ENCODE results near the gene NEK1.

DNA sequence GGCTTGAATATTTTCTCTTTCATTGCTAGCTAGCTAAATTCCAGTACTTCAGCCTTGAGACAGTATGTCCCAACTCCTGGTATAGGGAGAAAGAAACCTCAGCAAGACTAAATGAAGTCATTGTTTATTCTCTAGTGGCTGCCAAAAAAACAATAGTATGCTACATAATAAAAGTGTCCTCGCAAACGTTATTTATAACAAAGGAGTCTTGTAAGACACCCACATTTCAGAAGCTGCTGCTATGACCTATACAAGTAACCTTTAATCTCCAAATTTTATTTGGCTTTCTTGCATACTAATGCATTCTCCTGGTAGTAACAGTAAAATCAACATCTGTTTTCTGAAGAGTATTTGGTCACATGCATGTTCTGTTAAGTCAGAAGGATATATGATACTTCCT lies 28.8 kb downstream of the NEK1 start:
- TF ChIP-seq, protein P1, sequence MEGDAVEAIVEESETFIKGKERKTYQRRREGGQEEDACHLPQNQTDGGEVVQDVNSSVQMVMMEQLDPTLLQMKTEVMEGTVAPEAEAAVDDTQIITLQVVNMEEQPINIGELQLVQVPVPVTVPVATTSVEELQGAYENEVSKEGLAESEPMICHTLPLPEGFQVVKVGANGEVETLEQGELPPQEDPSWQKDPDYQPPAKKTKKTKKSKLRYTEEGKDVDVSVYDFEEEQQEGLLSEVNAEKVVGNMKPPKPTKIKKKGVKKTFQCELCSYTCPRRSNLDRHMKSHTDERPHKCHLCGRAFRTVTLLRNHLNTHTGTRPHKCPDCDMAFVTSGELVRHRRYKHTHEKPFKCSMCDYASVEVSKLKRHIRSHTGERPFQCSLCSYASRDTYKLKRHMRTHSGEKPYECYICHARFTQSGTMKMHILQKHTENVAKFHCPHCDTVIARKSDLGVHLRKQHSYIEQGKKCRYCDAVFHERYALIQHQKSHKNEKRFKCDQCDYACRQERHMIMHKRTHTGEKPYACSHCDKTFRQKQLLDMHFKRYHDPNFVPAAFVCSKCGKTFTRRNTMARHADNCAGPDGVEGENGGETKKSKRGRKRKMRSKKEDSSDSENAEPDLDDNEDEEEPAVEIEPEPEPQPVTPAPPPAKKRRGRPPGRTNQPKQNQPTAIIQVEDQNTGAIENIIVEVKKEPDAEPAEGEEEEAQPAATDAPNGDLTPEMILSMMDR (IDR thresholded peaks at IDR 0.05), result no peak
- no peak for TF ChIP-seq POLR2A (IDR thresholded peaks at IDR 0.05)
